Nephron (organoid): Measurements from ENCODE around the gene EGFL8.

ENCODE experiments used
- H3K27ac Mint-ChIP-seq, 3 experiments: 2 replicates each; pipeline ENCODE4 v1.8.0; 2020; ENCODE audit warnings: mixed read lengths in 3 of 3, mild to moderate bottlenecking in 2 of 3, moderate library complexity in 1 of 3
- H3K27me3 Mint-ChIP-seq: 2 replicates; pipeline ENCODE4 v1.8.0; 2021; ENCODE audit warnings: low read depth, mild to moderate bottlenecking, moderate library complexity, mixed read lengths
- H3K36me3 Mint-ChIP-seq: 2 replicates; pipeline ENCODE4 v1.8.0; 2020; ENCODE audit warnings: low read depth, mixed read lengths
- H3K4me1 Mint-ChIP-seq: 2 replicates; pipeline ENCODE4 v1.8.0; 2020; ENCODE audit warnings: mixed read lengths
- H3K4me3 Mint-ChIP-seq, 3 experiments: 2 replicates each; pipeline ENCODE4 v1.8.0; 2020; ENCODE audit warnings: mild to moderate bottlenecking in 3 of 3, mixed read lengths in 3 of 3, moderate library complexity in 2 of 3
- H3K9me3 Mint-ChIP-seq: 2 replicates; pipeline ENCODE4 v1.8.0; 2020; ENCODE audit warnings: mixed read lengths
- TF ChIP-seq, protein P1 (sequence below), 3 experiments: fragments of 200-600 bp; sonication (generic); IDR thresholded peaks; one replicate each; pipeline ENCODE4 v1.5.0; 2021; ENCODE audit warnings: antibody characterized with exemption in 3 of 3; ENCODE audit not compliant: unreplicated experiment in 3 of 3

The EGFL8 gene

DNA sequence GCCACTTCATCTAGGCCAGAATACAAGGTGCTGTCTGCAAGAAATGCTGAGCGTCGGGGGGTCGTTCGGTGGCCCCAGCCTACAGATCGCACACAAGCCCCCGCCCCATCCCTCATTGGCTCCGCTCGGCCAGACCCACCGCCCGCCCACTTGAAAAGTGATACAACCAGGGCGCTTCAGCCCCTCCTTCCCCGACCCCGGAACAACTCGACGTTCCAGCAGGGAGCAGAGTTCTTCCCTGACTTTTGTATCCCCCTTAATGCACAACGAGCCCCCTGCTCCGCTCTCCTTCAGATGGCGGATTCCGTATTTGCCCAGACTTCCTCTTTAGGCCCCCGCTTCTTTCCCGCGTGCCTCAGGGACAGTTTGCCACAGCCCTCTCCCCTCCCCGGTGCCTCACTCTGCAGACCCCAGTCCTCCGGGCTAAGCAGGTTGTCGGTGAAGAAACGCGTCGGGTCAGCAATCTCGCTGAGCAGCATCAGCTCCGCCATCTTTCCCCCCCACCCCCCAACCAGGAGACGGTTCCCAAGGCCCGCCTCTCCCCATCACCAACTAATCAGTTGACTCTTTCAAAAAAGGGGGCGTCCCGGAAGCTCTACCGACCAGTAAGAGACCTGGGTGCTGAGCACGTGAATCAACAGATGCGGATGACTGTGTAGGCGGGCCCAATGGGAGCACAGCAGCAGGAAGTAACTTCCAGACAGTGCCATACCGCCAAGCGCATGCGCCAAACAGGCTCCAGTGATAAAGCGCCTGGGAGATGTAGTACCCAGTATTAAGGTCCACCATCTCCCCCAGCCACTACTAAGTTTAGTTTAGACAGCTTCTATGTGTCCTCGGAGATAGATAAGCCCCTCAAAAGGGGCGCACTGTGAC is 36.4 kb upstream of the EGFL8 start, which contains the start of gene ATF6B:
TSS of gene ATF6B (minus strand) at position 530 of the 876 bp plus-strand sequence. CDS start at position 491, 39 bp downstream.
- no peaks in the 10 kb centered on the region for H3K9me3 Mint-ChIP-seq
- H3K4me1 Mint-ChIP-seq = peaks cover 40% of the 10 kb centered on the region
- peaks cover 19% of the 10 kb centered on the region for H3K36me3 Mint-ChIP-seq
- H3K27ac Mint-ChIP-seq = peak within 1 kb of the TSS; percentile 95 to 100 (median 99)
- TF ChIP-seq, protein P1, sequence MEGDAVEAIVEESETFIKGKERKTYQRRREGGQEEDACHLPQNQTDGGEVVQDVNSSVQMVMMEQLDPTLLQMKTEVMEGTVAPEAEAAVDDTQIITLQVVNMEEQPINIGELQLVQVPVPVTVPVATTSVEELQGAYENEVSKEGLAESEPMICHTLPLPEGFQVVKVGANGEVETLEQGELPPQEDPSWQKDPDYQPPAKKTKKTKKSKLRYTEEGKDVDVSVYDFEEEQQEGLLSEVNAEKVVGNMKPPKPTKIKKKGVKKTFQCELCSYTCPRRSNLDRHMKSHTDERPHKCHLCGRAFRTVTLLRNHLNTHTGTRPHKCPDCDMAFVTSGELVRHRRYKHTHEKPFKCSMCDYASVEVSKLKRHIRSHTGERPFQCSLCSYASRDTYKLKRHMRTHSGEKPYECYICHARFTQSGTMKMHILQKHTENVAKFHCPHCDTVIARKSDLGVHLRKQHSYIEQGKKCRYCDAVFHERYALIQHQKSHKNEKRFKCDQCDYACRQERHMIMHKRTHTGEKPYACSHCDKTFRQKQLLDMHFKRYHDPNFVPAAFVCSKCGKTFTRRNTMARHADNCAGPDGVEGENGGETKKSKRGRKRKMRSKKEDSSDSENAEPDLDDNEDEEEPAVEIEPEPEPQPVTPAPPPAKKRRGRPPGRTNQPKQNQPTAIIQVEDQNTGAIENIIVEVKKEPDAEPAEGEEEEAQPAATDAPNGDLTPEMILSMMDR (IDR thresholded peaks at IDR 0.05; ENCODE audit: unreplicated experiment in 3 of 3) = no peak
- peak within 1 kb of the TSS; percentile 97 to 100 (median 99) for H3K4me3 Mint-ChIP-seq
- H3K27me3 Mint-ChIP-seq = no peaks in the 10 kb centered on the region

DNA sequence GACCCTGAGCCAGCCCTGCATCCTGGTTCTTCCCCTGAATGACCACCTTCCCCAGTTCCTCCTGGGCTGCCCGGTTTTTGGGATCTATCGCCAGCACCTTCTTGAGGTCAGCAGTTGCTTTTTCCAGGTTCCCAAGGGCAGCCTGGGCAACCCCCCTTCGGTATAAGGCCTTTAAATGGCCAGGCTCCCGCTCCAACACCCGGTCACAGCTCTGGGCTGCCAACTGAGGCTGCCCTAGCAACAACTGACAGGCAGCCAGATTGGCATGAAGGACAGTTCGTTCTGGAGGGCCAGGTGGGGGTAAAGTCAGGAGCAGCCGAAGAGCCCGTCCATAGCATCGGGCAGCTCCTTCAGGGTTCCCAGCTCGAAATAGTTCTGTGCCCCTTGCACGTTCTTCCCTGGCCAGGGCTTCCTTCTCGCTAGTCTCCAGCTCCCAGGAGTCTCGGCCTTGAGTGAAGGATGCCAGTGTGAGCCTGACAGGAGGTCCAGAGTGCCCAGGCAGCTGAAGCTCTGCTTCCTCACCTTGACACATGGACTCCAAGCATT is 35.6 kb upstream of the EGFL8 start:
- TF ChIP-seq, protein P1 (IDR thresholded peaks at IDR 0.05; ENCODE audit: unreplicated experiment in 3 of 3) = no peak
- Mint-ChIP-seq H3K27me3 (no peaks in the 10 kb centered on the region), H3K9me3 (no peaks in the 10 kb centered on the region), H3K4me1 (peaks cover 40% of the 10 kb centered on the region), H3K4me3 (peak overlapping the region; percentile 97 to 100 (median 99)), H3K36me3 (peaks cover 13% of the 10 kb centered on the region), H3K27ac (peak overlapping the region; percentile 95 to 100 (median 99))

DNA sequence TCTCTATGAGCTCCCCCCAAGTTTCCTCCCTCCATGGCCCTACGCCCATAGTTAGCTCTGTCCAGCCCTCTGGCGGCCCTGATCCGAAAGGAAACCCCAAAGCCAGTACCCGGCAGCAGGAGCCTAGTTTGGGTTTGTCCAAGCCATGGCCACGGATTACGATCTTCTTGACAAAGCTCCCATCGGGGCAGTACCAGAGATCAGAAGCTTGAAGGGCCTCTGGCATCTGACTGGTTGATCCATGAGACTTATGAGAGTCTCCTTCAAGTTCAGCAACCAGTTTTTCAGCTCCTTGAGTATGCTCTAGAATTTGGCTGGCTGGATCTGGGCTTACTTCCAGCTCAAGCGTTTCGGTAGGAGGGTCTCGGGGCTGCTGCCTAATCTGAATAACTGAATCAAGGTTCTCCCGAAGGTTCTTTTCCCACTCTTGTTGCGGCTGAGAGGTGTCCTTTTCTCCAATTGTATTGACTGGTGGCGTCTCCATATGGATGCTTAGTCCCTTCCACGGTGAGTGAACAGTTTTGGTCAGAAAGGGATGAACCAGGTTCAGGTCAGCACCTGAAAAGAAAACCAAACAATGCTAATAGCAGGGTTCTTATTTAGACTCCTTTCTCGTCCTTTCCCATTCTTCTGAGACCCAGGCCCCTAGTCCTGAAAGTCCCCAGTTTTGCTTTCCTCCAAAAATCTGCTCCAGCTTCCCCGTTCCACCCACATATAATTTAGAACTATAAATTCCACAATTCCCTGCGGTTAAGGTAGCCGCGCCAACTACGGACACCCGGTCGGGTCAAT is 34.9 kb upstream of the EGFL8 start:
- H3K4me1 Mint-ChIP-seq = peaks cover 40% of the 10 kb centered on the region
- H3K27ac Mint-ChIP-seq = peak overlapping the region; percentile 94 to 99 (median 97)
- H3K27me3 Mint-ChIP-seq = no peaks in the 10 kb centered on the region
- H3K4me3 Mint-ChIP-seq = peak overlapping the region; percentile 88 to 100 (median 95)
- peaks cover 7% of the 10 kb centered on the region for H3K36me3 Mint-ChIP-seq
- no peaks in the 10 kb centered on the region for H3K9me3 Mint-ChIP-seq
- TF ChIP-seq, protein P1 (IDR thresholded peaks at IDR 0.05; ENCODE audit: unreplicated experiment in 3 of 3) = no peak

DNA sequence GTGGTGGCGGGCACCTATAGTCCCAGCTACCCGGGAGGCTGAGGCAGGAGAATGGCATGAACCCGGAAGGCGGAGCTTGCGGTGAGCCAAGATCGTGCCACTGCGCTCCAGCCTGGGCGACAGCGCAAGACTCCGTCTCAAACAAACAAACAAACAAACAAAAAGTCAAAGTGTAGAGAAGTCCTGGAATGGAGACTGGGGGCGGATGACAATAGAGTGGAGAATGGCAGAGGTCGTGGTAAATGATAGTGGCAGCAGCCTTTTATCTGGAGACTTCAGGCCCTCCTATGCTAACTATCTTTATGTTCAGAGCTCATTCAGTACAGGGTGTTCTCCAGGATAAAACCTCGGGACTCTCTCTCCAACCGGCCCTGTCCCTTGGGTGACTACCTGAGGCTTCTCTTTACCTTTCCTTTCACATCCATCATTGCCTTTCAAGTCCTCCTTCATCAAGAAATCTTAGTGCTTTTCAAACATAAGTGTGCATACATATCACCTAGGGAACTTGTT is 32.9 kb upstream of the EGFL8 start:
- Mint-ChIP-seq H3K27ac (peak overlapping the region in 2 of 3 experiments; percentile 77 to 79), H3K9me3 (no peaks in the 10 kb centered on the region), H3K4me1 (peaks cover 33% of the 10 kb centered on the region), H3K4me3 (peak overlapping the region; percentile 68 to 79 (median 71)), H3K27me3 (peaks cover 4% of the 10 kb centered on the region), H3K36me3 (no peaks in the 10 kb centered on the region)
- TF ChIP-seq, protein P1 (IDR thresholded peaks at IDR 0.05; ENCODE audit: unreplicated experiment in 3 of 3) = no peak

DNA sequence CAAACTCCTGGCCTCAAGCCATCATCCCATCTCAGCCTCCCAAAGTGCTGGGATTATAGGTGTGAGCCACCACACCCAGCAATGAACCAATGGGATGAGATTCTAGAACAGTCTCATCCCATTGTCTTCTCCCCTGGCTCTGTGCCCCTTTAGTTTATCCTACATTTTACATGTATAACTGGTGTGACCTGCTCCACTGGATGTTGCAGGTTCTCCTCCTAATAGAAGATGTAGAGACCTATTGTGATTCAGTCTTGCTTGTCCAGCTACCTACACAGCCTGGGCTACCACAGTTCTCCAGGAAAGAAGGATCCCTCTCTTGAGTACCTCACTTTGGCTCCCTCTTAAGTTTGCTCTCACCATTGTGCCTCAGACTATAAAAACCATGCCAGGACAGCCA is 32.3 kb upstream of the EGFL8 start:
- H3K27me3 Mint-ChIP-seq = peaks cover 4% of the 10 kb centered on the region
- H3K9me3 Mint-ChIP-seq = no peaks in the 10 kb centered on the region
- TF ChIP-seq, protein P1 (IDR thresholded peaks at IDR 0.05; ENCODE audit: unreplicated experiment in 3 of 3) = no peak
- no peaks in the 10 kb centered on the region for H3K36me3 Mint-ChIP-seq
- peak overlapping the region; percentile 57 to 76 (median 68) for H3K4me3 Mint-ChIP-seq
- peak overlapping the region in 1 of 3 experiments; percentile 46 for H3K27ac Mint-ChIP-seq
- H3K4me1 Mint-ChIP-seq = peaks cover 27% of the 10 kb centered on the region
